Dermis microvascular lymphatic vessel endothelial cell (primary cell): ENCODE measurements around the gene ACSF2. TPM values are rescaled to one million over a fixed set of nuclear protein-coding genes. Genes with fewer than 3 reads are reported as not detected.
"Not testable (repeated sequence)": the region's sequence is repeated elsewhere in the genome, so short reads cannot be mapped to it uniquely, and the experiment has no call there.

ENCODE experiments used
- DNase-seq, 2 donors: peaks; one replicate each; pipeline versions ENCODE4 v3.0.0 to v3.0.0-alpha.2; 2010; ENCODE audit warnings: low read depth in 2 of 2
- total RNA-seq: library from RNA; depleted of rRNA; stranded (reverse); fragments of >200 nt; gene quantifications from 2 replicates; pipeline ENCODE4 v1.2.1, GENCODE V29; 2014

ACSF2 gene
- total RNA-seq, 1 donor from 2014 or later = 5.8 TPM

GRCh38 chr17:50412188-50412732 lies 13.8 kb upstream of the ACSF2 start:
- DNase-seq = no peak

DNA sequence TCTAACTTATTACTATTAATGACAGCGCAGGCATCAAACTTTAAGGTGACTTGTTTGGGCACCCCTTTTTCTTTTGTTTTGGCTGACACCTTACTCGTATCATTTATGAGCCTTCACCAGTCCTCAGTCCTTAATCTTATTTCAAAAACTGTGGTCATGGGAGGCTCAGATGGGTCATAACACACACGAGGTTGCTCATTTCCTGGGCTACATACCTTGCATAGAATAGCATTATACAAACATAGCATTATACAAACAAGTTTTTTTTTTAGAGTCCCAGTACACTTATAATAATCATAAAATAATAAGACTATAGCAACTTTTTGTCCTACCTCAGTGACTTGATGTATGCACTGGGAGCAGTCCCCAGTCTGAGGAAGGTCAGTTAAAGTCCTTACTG lies 11.2 kb upstream of the ACSF2 start:
- DNase-seq = no peak

GRCh38 chr17:50419577-50419976 lies 6.4 kb upstream of the ACSF2 start:
- DNase-seq = not testable (repeated sequence)

GRCh38 chr17:50420419-50421112 lies 5.5 kb upstream of the ACSF2 start:
- no peak for DNase-seq

DNA sequence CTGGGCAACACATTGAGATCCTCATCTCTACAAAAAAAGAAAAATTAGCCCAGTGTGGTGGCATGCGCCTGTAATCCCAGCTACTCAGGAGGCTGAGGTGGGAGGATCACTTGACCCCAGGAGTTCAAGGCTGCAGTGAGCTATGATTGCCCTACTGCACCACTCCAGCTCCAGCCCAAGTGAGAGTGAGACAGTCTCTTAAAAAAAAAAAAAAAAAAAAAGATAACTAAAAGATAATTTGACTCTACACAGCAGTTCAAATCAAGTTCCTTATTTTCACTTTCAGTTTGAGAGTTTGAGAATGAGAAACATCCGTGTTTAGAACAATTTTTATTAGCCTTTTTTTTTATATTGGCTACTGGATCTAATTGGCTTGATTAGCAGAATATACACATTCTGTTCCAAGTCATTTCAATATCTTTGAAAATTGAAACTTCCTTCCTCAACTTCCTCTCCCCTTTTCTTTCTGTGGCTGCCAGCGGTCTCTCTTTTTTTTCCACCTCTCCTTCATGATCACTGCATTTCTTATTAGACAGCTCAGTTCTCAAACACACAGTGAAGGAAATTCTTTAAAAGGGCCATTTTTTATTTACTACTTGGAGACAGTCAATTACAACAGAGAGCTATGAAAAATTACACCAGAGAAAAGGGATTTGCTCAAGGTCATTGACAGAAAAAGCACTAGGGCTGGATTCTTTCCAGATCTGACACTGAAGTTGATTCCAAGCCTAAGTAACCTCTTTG lies 4.5 kb upstream of the ACSF2 start:
- peak in 1 of 2 donors; percentile 29 for DNase-seq

DNA sequence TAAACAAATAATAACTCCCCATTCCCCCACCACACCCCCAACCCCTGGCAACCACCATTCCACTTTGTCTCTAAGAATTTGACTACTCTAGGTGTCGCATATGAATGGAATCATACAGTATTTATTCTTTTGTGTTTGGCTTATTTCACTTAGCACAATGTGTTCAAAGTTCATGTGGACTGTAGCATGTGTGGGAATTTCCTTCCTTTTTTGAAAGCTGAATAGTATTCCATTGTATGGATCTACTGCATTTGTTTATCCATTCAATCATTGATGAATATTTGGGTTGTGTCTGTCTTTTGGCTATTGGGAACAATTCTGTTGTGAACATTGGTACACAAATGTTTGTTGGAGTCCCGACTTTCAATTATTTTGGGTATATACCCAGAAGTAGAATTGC lies 3.3 kb upstream of the ACSF2 start:
- DNase-seq = no peak

GRCh38 chr17:50423553-50424159 lies 2.4 kb upstream of the ACSF2 start:
- peak in 1 of 2 donors; percentile 80 for DNase-seq

DNA sequence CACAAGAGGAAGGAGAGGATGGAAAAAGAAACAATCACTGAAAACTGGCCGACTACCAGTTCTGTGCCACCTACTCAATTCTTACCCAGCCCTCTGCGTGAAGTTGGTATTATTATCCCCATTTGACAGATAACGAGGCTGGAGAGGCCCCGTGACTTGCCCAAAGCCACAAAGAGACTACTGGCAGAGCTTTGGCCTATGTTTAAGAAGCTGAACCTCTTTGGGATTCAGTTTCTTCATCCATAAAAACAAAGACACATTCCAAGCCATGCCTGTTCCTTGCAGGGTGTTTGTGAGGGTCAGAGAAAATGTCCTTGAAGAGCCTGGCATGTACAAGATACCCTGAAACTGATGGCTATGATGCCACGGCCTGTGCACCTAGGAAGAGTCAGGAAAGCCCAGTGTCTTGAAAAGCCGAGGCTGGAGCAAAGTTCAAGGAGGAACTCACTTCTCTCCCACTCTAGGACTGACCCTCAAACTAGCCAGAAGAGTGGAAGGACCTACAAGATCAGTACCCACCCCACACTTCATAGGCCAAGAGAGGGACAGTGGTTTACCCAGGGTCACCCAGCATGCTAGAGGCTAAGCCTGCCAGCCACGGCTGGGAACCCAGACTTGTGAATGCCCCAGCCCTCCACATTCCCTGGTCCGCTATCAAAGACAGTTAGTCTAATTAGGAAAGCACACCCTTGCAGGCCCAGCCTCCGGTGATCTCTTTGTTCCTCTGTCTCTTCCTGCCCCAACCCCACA lies 1.6 kb upstream of the ACSF2 start:
- no peak for DNase-seq

DNA sequence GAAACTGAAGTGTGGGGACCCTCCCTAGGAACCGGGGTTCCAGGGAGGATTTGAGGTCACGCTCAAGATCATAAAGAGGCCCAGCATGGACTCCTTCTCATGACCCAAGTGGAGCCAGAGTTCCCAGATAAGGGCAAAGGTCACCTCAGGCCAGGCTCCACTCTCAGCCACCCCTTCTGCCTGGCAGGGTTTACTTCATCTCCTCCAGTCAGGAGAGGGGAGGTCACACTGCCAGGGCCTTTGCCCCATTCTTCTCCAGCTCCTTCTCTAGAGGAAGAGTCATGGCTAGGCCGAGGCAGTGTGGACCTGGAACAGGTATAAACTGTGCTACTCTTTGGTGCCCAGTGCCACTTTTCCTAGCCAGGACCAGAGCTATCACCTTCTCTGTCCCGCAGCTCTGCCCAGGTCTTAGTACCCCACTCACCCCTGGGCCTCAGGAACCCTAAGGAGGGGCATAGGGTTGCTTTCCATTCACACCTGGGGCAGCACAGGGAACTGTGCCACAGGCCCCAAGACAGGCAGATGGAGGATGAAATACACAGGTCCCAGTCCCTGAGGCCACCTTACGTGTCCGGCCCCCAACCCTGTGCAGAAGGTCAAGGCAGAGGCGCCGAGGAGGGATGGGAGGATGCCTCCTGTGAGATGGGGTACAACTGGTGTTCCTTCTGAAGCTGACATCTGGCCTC lies 879 bp upstream of the ACSF2 start:
- DNase-seq = no peak

DNA sequence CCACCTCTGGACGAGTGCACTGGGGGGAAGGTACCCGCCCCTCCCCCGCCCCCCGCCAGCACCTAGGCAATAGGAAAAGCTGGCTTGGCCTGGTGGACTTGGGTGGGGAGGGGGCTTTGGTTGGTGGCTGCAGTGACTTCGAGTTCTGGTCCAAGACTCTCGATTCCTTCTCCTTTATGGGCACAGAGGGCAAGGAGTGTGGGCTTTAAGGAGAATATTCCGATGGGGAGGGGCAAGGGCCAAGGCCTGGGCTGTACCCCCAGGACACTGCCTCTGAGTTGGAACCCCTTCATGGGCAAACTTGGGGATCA lies 409 bp downstream of the ACSF2 start:
- no peak for DNase-seq

DNA sequence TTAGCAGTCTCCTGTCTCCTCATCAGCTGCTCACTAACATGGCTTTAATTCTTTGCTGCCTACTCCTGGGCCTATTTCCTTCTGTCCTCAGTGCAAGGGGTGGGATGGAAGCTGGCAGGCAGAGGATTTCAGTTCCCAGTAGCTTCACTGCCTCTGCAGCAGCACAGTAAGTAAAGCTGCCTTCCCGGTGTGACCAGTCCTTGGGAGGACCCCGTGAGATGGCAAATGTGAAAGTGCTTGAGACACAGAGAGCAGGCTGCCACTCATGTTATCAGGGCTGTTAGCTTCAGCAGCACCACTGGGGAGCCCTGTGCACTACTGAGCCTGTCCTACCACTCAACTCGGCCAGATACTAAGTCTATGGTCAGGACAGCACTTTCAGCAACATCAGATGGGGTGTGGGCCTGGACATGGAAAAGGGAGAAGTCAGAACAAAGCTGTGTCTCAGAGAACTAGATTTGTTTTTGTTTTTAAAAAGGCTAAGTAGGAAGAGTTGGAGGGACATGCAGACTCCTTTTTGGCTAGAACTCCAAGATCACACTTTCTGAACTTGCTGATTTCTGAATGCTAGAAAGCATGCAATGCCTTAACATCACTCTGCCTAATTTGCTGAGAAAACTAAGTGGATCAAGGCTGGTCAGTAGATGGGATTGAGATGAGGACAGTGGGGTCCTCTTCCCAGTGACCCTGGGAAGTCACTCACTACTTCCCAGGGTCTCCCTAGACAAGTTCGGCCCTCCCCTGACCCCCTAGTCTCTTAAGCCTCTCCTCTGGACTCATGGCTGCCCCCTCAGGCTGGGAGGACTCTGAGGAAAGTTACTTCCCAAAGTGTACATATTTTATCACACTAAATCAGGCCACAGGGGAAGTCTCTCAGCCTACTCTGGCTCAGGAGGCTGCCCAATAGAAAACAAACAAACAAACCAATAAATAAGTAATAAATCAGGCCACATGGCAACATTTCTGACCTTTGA lies 1.1 kb downstream of the ACSF2 start:
- DNase-seq = peak in 1 of 2 donors; percentile 23

GRCh38 chr17:50428126-50428525 lies 2.1 kb downstream of the ACSF2 start:
- not testable (repeated sequence) for DNase-seq

GRCh38 chr17:50428831-50429424 lies 2.9 kb downstream of the ACSF2 start:
- no peak for DNase-seq

DNA sequence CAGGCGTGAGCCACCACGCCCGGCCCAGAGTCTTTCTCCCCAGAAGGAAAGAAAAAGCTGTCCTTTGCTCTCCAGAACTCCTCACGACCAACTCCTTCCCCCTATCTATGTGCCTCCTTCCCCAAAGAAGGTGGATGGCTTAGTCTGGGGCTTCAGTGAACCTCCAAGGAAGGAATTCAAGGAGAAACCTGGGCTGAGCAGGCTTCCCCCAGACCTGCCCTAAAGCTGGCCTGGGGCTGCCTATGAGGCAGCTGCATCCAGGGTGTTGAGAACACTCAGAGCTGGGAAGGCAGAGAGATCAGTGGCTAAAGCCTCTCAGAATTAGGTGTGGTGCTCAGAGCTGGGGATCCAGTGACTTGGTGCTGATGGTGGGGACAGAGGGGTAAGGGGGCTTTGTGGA lies 3.8 kb downstream of the ACSF2 start:
- DNase-seq = no peak

DNA sequence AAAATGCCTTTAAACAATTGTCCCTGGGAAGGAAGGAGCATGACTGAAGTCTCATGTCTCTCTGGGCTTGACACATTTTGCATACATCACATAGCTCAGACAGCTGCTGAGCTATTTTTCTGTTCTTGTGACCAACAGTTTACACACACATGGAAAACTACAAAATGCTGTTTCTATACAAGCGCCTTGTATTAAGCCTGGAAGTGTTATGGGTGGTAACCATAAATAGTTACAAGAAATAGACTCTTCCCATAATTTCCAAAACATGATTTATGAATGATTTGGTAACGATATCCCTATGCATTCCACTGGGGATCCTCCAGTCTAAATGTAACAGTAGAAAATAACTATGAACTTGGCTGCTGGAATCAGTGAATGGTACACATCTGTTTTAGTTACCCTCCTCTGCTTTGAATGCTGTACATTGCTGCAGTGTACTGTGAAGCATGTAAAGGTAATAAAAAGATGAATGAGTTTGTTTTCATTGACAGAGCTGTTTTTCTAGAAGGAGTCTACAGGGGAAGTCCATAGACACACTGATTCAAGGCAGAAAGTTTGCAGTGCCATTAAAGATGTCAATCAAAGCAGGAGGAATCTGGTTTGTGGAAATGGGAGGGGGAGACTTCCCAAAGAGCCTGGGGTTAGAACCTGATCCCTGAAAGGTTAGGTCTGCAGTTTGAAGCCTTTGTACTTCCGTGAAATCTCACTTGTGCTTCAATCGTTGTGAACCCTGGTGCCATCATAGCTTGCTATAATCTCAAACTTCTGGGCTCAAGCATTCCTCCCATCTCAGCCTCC lies 5.0 kb downstream of the ACSF2 start:
- DNase-seq = no peak

DNA sequence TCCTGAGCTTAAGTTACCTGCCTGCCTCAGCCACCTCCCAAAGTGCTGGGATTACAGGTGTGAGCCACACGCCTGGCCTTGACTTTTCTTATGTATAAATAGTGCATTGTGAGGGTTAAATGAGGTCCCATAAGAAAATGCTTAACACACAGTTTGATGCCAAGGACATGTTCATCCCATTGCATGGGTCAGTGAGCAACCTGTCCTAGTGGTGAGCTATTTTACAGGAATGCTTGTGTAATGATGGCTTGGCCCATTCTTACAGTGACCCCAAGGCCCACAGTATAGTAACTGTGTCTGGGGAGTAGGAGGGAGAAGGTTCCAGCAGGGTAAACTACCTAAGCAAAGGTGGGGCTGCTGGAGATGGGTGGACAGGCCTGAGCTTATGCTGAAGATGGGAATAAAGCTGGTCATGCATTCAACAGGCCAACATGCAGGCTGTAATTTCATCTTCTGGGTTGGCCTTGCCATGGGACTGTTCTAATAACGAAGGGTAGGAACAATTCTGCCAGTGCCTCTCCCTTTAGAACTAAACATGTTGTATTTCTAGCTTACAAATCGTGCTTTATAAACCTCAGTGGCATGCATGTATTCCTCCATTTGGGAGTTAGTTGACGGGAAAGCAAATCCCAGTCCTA lies 6.2 kb downstream of the ACSF2 start:
- DNase-seq = no peak

- no peak for DNase-seq
These were observed 11.4 kb downstream of the ACSF2 start for GRCh38 chr17:50437409-50437808.

DNA sequence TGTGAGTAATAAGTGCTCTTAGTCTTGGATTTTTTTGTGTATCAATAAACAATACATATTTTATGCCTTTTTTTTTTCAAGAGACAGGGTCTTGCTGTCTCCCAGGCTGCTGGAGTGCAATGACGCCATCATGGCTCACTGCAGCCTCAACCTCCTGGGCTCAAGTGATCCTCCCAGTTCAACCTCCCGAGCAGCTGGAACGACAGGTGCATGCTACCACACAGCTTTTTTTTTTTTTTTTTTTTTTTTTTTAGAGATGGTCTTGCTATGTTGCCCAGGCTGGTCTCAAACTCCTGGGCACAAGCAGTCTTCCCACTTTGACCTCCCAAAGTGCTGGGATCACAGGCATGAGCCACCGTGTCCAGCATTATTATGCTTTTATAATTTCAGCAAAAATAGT lies 13.0 kb downstream of the ACSF2 start:
- no peak for DNase-seq
